SK-N-SH (cell line): ENCODE results near the gene OCEL1. TPM values are rescaled to one million over a fixed set of nuclear protein-coding genes. Genes with fewer than 3 reads are reported as not detected.
A peak's percentile ranks its signal among the peaks of the same experiment; 100 is the strongest.

Experiments
- CTCF ChIA-PET: fragments of 300-600, 350-600 bp; formaldehyde crosslinking; extraction: SDS; loops from one replicate; lab custom pipeline; 2021; lab: Yijun Ruan, JAX
- POLR2A ChIA-PET: fragments of 350-600 bp; sonication (Branson Sonifier 250); formaldehyde crosslinking; extraction: SDS; loops from one replicate; lab custom pipeline; 2020; ENCODE audit warnings: antibody characterized with exemption, inconsistent platforms; lab: Yijun Ruan, JAX
- DNase-seq: peaks from one replicate; pipeline ENCODE4 v3.0.0; 2012
- H2AFZ ChIP-seq: fragments of 200-600 bp; sonication (generic); 2 replicates; pipeline ENCODE4 v1.8.1; 2016; ENCODE audit warnings: antibody characterized with exemption, mild to moderate bottlenecking, low read depth
- H3F3A ChIP-seq: fragments of 200-600 bp; sonication (generic); replicated peaks from 2 replicates; pipeline ENCODE3; 2016; ENCODE audit warnings: antibody characterized with exemption, mild to moderate bottlenecking; ENCODE audit not compliant: insufficient read depth
- H3K27ac ChIP-seq, 2 experiments: fragments of 200-500 bp in 1 of 2; fragments of 200-600 bp in 1 of 2; sonication (Bioruptor generic) in 1 of 2; sonication (generic), shearing (Covaris generic) in 1 of 2; 2 replicates each; pipeline versions ENCODE4 v1.5.1 to v1.6.1; 2014 to 2016; ENCODE audit warnings: low read depth in 2 of 2, inconsistent platforms in 1 of 2, low read length in 1 of 2, mild to moderate bottlenecking in 1 of 2, mixed read lengths in 1 of 2
- H3K27me3 ChIP-seq: fragments of 200-600 bp; sonication (generic), shearing (Covaris generic); 2 replicates; pipeline ENCODE4 v1.6.1; 2016; ENCODE audit warnings: mixed run types; ENCODE audit not compliant: insufficient read depth
- H3K36me3 ChIP-seq, 2 experiments: fragments of 200-500 bp in 1 of 2; fragments of 200-600 bp in 1 of 2; sonication (Bioruptor generic) in 1 of 2; sonication (generic) in 1 of 2; replicated peaks in 1 of 2; 2 replicates each; pipeline versions ENCODE3 to v1.5.1; 2014 to 2016; ENCODE audit warnings: low read length in 1 of 2, mild to moderate bottlenecking in 1 of 2; ENCODE audit not compliant: insufficient read depth in 2 of 2, control insufficient read depth in 1 of 2
- H3K4me1 ChIP-seq, 2 experiments: fragments of 200-500 bp in 1 of 2; fragments of 200-600 bp in 1 of 2; sonication (Bioruptor generic) in 1 of 2; sonication (generic), shearing (Covaris generic) in 1 of 2; 2 replicates each; pipeline versions ENCODE4 v1.5.1 to v1.6.1; 2014 to 2016; ENCODE audit warnings: low read depth in 1 of 2, low read length in 1 of 2, mixed run types in 1 of 2; ENCODE audit not compliant: insufficient read depth in 2 of 2, control insufficient read depth in 1 of 2
- H3K4me2 ChIP-seq: fragments of 200-600 bp; sonication (generic), shearing (Covaris generic); 2 replicates; pipeline ENCODE4 v1.6.1; 2017; ENCODE audit warnings: mixed run types
- H3K4me3 ChIP-seq, 2 experiments: fragments of 200-500 bp in 1 of 2; fragments of 200-600 bp in 1 of 2; sonication (Bioruptor generic) in 1 of 2; sonication (generic), shearing (Covaris generic) in 1 of 2; 2 replicates each; pipeline versions ENCODE4 v1.5.1 to v1.8.1; 2014 to 2016; ENCODE audit warnings: low read depth in 2 of 2, inconsistent platforms in 1 of 2, low read length in 1 of 2, mild to moderate bottlenecking in 1 of 2, mixed read lengths in 1 of 2, moderate library complexity in 1 of 2
- H3K79me2 ChIP-seq: fragments of 200-600 bp; sonication (generic); 2 replicates; pipeline ENCODE4 v1.8.1; 2017; ENCODE audit warnings: mild to moderate bottlenecking; ENCODE audit not compliant: insufficient read depth
- H3K9ac ChIP-seq: fragments of 200-600 bp; sonication (generic); 2 replicates; pipeline ENCODE4 v1.6.1; 2017; ENCODE audit warnings: mixed run types
- H3K9me2 ChIP-seq: fragments of 200-600 bp; sonication (generic); 2 replicates; pipeline ENCODE4 v1.6.1; 2017; ENCODE audit warnings: mixed run types
- H3K9me3 ChIP-seq: fragments of 200-600 bp; sonication (generic); 2 replicates; pipeline ENCODE4 v1.6.1; 2017; ENCODE audit warnings: mixed run types, mild to moderate bottlenecking, moderate library complexity
- H4K20me1 ChIP-seq: fragments of 200-600 bp; sonication (generic); 2 replicates; pipeline ENCODE4 v1.6.1; 2017; ENCODE audit warnings: mild to moderate bottlenecking, mixed run types; ENCODE audit not compliant: insufficient read depth
- FOSL2 ChIP-seq: IDR thresholded peaks from 2 replicates; pipeline ENCODE4 v1.4.0; 2012; ENCODE audit warnings: low read depth, mild to moderate bottlenecking, moderate library complexity, borderline replicate concordance
- MXI1 ChIP-seq: IDR thresholded peaks from 2 replicates; pipeline ENCODE4 v1.6.1; 2012; ENCODE audit warnings: mild to moderate bottlenecking, low read depth, low read length, improper control_type of control experiment
- NFIC ChIP-seq: IDR thresholded peaks from 2 replicates; pipeline ENCODE4 v1.4.0; 2012; ENCODE audit warnings: borderline replicate concordance
- NRF1 ChIP-seq: IDR thresholded peaks from 2 replicates; pipeline ENCODE4 v1.6.1; 2012; ENCODE audit warnings: low read depth, mild to moderate bottlenecking, low read length
- POLR2AphosphoS5 ChIP-seq: IDR thresholded peaks from 2 replicates; pipeline ENCODE4 v1.6.1; 2012; ENCODE audit warnings: low read depth, low read length
- RCOR1 ChIP-seq: fragments of 150-350 bp; IDR thresholded peaks from 2 replicates; pipeline ENCODE4 v1.6.1; 2017; ENCODE audit warnings: antibody characterized with exemption, low read length
- REST ChIP-seq: IDR thresholded peaks from 2 replicates; pipeline ENCODE4 v1.6.1; 2012; ENCODE audit warnings: mild to moderate bottlenecking, low read depth, low read length, moderate library complexity
- ZBTB33 ChIP-seq: IDR thresholded peaks from 2 replicates; pipeline ENCODE4 v1.4.0; 2012; ENCODE audit warnings: low read depth, borderline replicate concordance
- WGBS: methylation state at CpG from one replicate; pipeline ENCODE4 v1.1.6; 2017; ENCODE audit warnings: low lambda C conversion rate; 5-methylcytosine and 5-hydroxymethylcytosine counted together
- polyA plus RNA-seq, 3 experiments: library from polyadenylated mRNA; depleted of rRNA; stranded (reverse); fragments of >200 nt; gene quantifications; 2 replicates each; pipeline ENCODE4 v1.2.3, GENCODE V29; 2012
- TF ChIP-seq, protein P1 (sequence below): IDR thresholded peaks from 2 replicates; pipeline ENCODE4 v1.4.0; 2012; ENCODE audit warnings: low read depth

Gene OCEL1
- polyA plus RNA-seq, 1 of the 3 experiments (the other 2 are of a cell fraction), result 9.8 TPM

- no peaks in the 10 kb centered on the region for H3K27me3 ChIP-seq
- H3K79me2 ChIP-seq, result peaks cover 54% of the 10 kb centered on the region
- H3K36me3 ChIP-seq, result peaks cover 3 to 7% of the 10 kb centered on the region in 2 experiments
- H2AFZ ChIP-seq, result peak overlapping the region; percentile 46; the same call in 1 of the 2 replicates
- WGBS, result 1% methylated on average over 14 of the region's 100 CpGs
- no peak for TF ChIP-seq MXI1
- no peak for TF ChIP-seq NFIC
- 0 out of 2 replicates have a peak, but pooled peaks have one; percentile 4 for TF ChIP-seq REST
- TF ChIP-seq RCOR1, result no peak
- TF ChIP-seq NRF1, result 0 out of 2 replicates have a peak, but pooled peaks have one; percentile 34
- TF ChIP-seq, protein P1, sequence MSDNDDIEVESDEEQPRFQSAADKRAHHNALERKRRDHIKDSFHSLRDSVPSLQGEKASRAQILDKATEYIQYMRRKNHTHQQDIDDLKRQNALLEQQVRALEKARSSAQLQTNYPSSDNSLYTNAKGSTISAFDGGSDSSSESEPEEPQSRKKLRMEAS, result no peak
- no peak for TF ChIP-seq FOSL2
- TF ChIP-seq, all 33 proteins: peak for 2
- Histone ChIP-seq H4K20me1 (peaks cover 16% of the 10 kb centered on the region; the same call in 1 of the 2 replicates), H3K27ac (peak overlapping the region; percentile 34 to 81; a peak in 3 of 4 replicates), H3K4me1 (peaks cover 6 to 27% of the 10 kb centered on the region in 2 experiments; a peak in 2 of 4 replicates), H3K4me3 (peak overlapping the region; percentile 92 to 97), H3K4me2 (peak overlapping the region; percentile 99), H3K9me3 (no peaks in the 10 kb centered on the region), H3F3A (peaks cover 11% of the 10 kb centered on the region), H3K9ac (peak overlapping the region; percentile 67), H3K9me2 (no peaks in the 10 kb centered on the region)
- POLR2A ChIA-PET, result interaction anchor here (1.4 to 3.7 kb wide), 4 partner anchors 10 to 36 kb away, joined by 3 to 15 read pairs (median 8); partner anchors contain the start of genes ANKLE1, BABAM1 and USE1
- CTCF ChIA-PET, result interaction anchor here (1.1 to 3.1 kb wide), 3 partner anchors 9 to 38 kb away, joined by 3 to 13 read pairs (median 4); no protein-coding TSS in a partner anchor
- peak; percentile 55 for DNase-seq
Observed at GRCh38 chr19:17244618-17245534, 18.9 kb downstream of the OCEL1 start.

GRCh38 chr19:17245535-17245984 lies 19.5 kb downstream of the OCEL1 start, which contains the start of gene NR2F6:
Gene NR2F6 (minus strand): TSS chr19:17245919. CDS start chr19:17245220, 699 bp downstream.
- H2AFZ ChIP-seq, result peak within 1 kb of the TSS; percentile 83
- ChIA-PET CTCF (no interaction called here), POLR2A (interaction anchor here (0.6 kb wide), 1 partner anchor 16 kb away, joined by 5 read pairs; no protein-coding TSS in a partner anchor)
- peak within 1 kb of the TSS; percentile 22 to 81; a peak in 3 of 4 replicates for H3K27ac ChIP-seq
- peaks cover 4% of the 10 kb centered on the region for H3F3A ChIP-seq
- H3K27me3 ChIP-seq, result no peaks in the 10 kb centered on the region
- peaks cover 47% of the 10 kb centered on the region for H3K79me2 ChIP-seq
- H3K9me3 ChIP-seq, result no peaks in the 10 kb centered on the region
- peak within 1 kb of the TSS; percentile 99 for H3K4me2 ChIP-seq
- DNase-seq, result no peak
- H3K9ac ChIP-seq, result peak within 1 kb of the TSS; percentile 67
- H4K20me1 ChIP-seq, result peaks cover 16% of the 10 kb centered on the region; the same call in 1 of the 2 replicates
- H3K4me3 ChIP-seq, result peak within 1 kb of the TSS; percentile 92 to 97
- H3K9me2 ChIP-seq, result no peaks in the 10 kb centered on the region
- H3K36me3 ChIP-seq, result peaks cover 1 to 3% of the 10 kb centered on the region in 2 experiments
- TF ChIP-seq POLR2AphosphoS5 (0 out of 2 replicates have a peak, but pooled peaks have one; percentile 11), MXI1 (peak; percentile 39), ZBTB33 (no peak)
- H3K4me1 ChIP-seq, result peaks cover 6 to 25% of the 10 kb centered on the region in 2 experiments; a peak in 2 of 4 replicates
- WGBS, result under 1% methylated on average over 20 of the region's 72 CpGs
